SKM-1 (cell line): ENCODE results near the gene FIBP.
"Not testable (repeated sequence)": the region's sequence is repeated elsewhere in the genome, so short reads cannot be mapped to it uniquely, and the experiment has no call there.

Experiments used
- DNase-seq: peaks from one replicate; lab custom pipeline; 2025; ENCODE audit not compliant: unreplicated experiment; lab: John Stamatoyannopoulos, UW

FIBP gene

GRCh38 chr11:65849366-65849765 lies 38.9 kb downstream of the FIBP start:
- no peak for DNase-seq

- DNase-seq: not testable (repeated sequence)
Observed at GRCh38 chr11:65848693-65849092, 39.6 kb downstream of the FIBP start.

GRCh38 chr11:65847746-65848145 lies 40.5 kb downstream of the FIBP start:
- DNase-seq: no peak

- DNase-seq: no peak
Observed at GRCh38 chr11:65844231-65844872, 43.9 kb downstream of the FIBP start.

- DNase-seq: no peak
Observed at GRCh38 chr11:65843811-65844210, 44.5 kb downstream of the FIBP start.

GRCh38 chr11:65842144-65842543 lies 46.1 kb downstream of the FIBP start:
- DNase-seq: no peak

- DNase-seq: no peak
Observed at GRCh38 chr11:65834202-65834601, 54.1 kb downstream of the FIBP start.
